Hepatocyte (in vitro differentiated cells): ENCODE measurements around the gene KLK5. TPM values are rescaled to one million over a fixed set of nuclear protein-coding genes. Genes with fewer than 3 reads are reported as not detected.

Source experiments
- DNase-seq: peaks from one replicate; pipeline ENCODE4 v3.0.0-alpha.2; 2016; ENCODE audit warnings: low spot score
- H2AFZ ChIP-seq: fragments of 200-600 bp; sonication (generic); 2 replicates; pipeline ENCODE4 v1.6.0; 2016; ENCODE audit warnings: antibody characterized with exemption, mild to moderate bottlenecking
- H3K27ac ChIP-seq: fragments of 200-600 bp; sonication (generic); 2 replicates; pipeline ENCODE4 v1.5.1; 2016; ENCODE audit warnings: mild to moderate bottlenecking
- H3K27me3 ChIP-seq: fragments of 200-600 bp; sonication (generic); 2 replicates; pipeline ENCODE4 v1.6.1; 2016
- H3K36me3 ChIP-seq: fragments of 200-600 bp; sonication (generic); replicated peaks from 2 replicates; pipeline ENCODE4 v1.5.1; 2016; ENCODE audit warnings: low read depth; ENCODE audit not compliant: insufficient read depth
- H3K4me1 ChIP-seq: fragments of 200-600 bp; sonication (generic); 2 replicates; pipeline ENCODE4 v1.5.1; 2016; ENCODE audit warnings: mild to moderate bottlenecking, moderate library complexity; ENCODE audit not compliant: insufficient read depth
- H3K4me2 ChIP-seq: fragments of 200-600 bp; sonication (generic); 2 replicates; pipeline ENCODE4 v1.6.0; 2016
- H3K4me3 ChIP-seq: fragments of 200-600 bp; sonication (generic); 2 replicates; pipeline ENCODE4 v1.5.1; 2016; ENCODE audit warnings: mild to moderate bottlenecking
- H3K79me2 ChIP-seq: fragments of 200-600 bp; sonication (generic); 2 replicates; pipeline ENCODE4 v1.6.0; 2017; ENCODE audit warnings: mild to moderate bottlenecking
- H3K9me2 ChIP-seq: fragments of 200-600 bp; sonication (generic); replicated peaks from 2 replicates; pipeline ENCODE4 v1.6.0; 2017; ENCODE audit warnings: mild to moderate bottlenecking; ENCODE audit not compliant: insufficient read depth
- H3K9me3 ChIP-seq: fragments of 200-600 bp; sonication (generic); 2 replicates; pipeline ENCODE4 v1.5.1; 2016; ENCODE audit warnings: low read depth, mild to moderate bottlenecking
- H4K20me1 ChIP-seq: fragments of 200-600 bp; sonication (generic); 2 replicates; pipeline ENCODE4 v1.6.0; 2016; ENCODE audit warnings: mild to moderate bottlenecking; ENCODE audit not compliant: insufficient read depth, poor library complexity, severe bottlenecking
- CTCF ChIP-seq: fragments of 200-600 bp; sonication (generic); IDR thresholded peaks from 2 replicates; pipeline ENCODE4 v1.5.1; 2016; ENCODE audit warnings: antibody characterized with exemption, mild to moderate bottlenecking; ENCODE audit not compliant: poor library complexity
- EZH2 ChIP-seq: fragments of 200-600 bp; sonication (generic); IDR thresholded peaks from 2 replicates; pipeline ENCODE4 v1.6.1; 2016; ENCODE audit warnings: antibody characterized with exemption, mild to moderate bottlenecking, borderline replicate concordance
- EZH2phosphoT487 ChIP-seq: fragments of 200-600 bp; sonication (generic); IDR thresholded peaks from one replicate; pipeline ENCODE4 v1.6.1; 2018; ENCODE audit warnings: antibody characterized with exemption, mild to moderate bottlenecking, low read depth, moderate library complexity; ENCODE audit not compliant: unreplicated experiment, severe bottlenecking
- WGBS: methylation state at CpG from one replicate; pipeline ENCODE4 v1.1.6; 2016; ENCODE audit warnings: low lambda C conversion rate; ENCODE audit errors: missing lambda C conversion rate; 5-methylcytosine and 5-hydroxymethylcytosine counted together
- polyA plus RNA-seq: library from polyadenylated mRNA; unstranded; fragments of >200 nt; fragmentation: Nextera tagmentation; extraction: Ambion mirVana; gene quantifications from 2 replicates; pipeline ENCODE4 v1.2.1, GENCODE V29; 2016
- total RNA-seq: library from RNA; depleted of rRNA; stranded (reverse); fragments of >200 nt; gene quantifications from 2 replicates; pipeline ENCODE4 v1.2.3, GENCODE V29; 2014

KLK5 gene
- total and polyA plus RNA-seq, 2 experiments from 2014 or later, result 0.24 TPM; not detected in 1

- Histone ChIP-seq H3K4me2 (no peak overlapping the region), H3K27ac (no peak overlapping the region), H3K27me3 (peaks cover 3% of the 10 kb centered on the region), H3K36me3 (no peaks in the 10 kb centered on the region), H2AFZ (no peak overlapping the region), H4K20me1 (no peaks in the 10 kb centered on the region), H3K9me3 (no peaks in the 10 kb centered on the region), H3K4me1 (no peaks in the 10 kb centered on the region), H3K79me2 (no peaks in the 10 kb centered on the region), H3K9me2 (no peaks in the 10 kb centered on the region), H3K4me3 (no peak overlapping the region)
- DNase-seq, result no peak
- 89% methylated on average over 8 of the region's 8 CpGs for WGBS
- no peak for TF ChIP-seq EZH2
- TF ChIP-seq CTCF, result no peak
- TF ChIP-seq EZH2phosphoT487, result no peak
These were observed 4.7 kb upstream of the KLK5 start for GRCh38 chr19:50957587-50957986.

GRCh38 chr19:50949861-50950260 is 3.0 kb downstream of the KLK5 start:
- Histone ChIP-seq H3K4me2 (no peak overlapping the region), H3K4me3 (no peak overlapping the region), H3K9me2 (no peaks in the 10 kb centered on the region), H3K79me2 (no peaks in the 10 kb centered on the region), H3K36me3 (no peaks in the 10 kb centered on the region), H3K27ac (no peak overlapping the region), H3K27me3 (no peaks in the 10 kb centered on the region), H2AFZ (no peak overlapping the region), H4K20me1 (no peaks in the 10 kb centered on the region), H3K9me3 (no peaks in the 10 kb centered on the region), H3K4me1 (no peaks in the 10 kb centered on the region)
- TF ChIP-seq EZH2phosphoT487 (no peak), CTCF (no peak)
- no peak for DNase-seq
- WGBS, result 88% methylated on average over 17 of the region's 19 CpGs

- no peaks in the 10 kb centered on the region for H3K36me3 ChIP-seq
- WGBS, result 74% methylated on average over 4 of the region's 4 CpGs
- TF ChIP-seq EZH2phosphoT487 (no peak), EZH2 (no peak), CTCF (no peak)
- no peaks in the 10 kb centered on the region for H3K4me1 ChIP-seq
- H3K79me2 ChIP-seq, result no peaks in the 10 kb centered on the region
- no peaks in the 10 kb centered on the region for H4K20me1 ChIP-seq
- no peak overlapping the region for H3K27ac ChIP-seq
- no peaks in the 10 kb centered on the region for H3K9me3 ChIP-seq
- no peaks in the 10 kb centered on the region for H3K9me2 ChIP-seq
- H2AFZ ChIP-seq, result no peak overlapping the region
- no peak for DNase-seq
- no peaks in the 10 kb centered on the region for H3K27me3 ChIP-seq
- H3K4me2 ChIP-seq, result no peak overlapping the region
- H3K4me3 ChIP-seq, result no peak overlapping the region
These were observed 5.7 kb downstream of the KLK5 start for GRCh38 chr19:50947123-50947522.

GRCh38 chr19:50944795-50945194 is 8.0 kb downstream of the KLK5 start:
- 70% methylated on average over 4 of the region's 4 CpGs for WGBS
- no peaks in the 10 kb centered on the region for H4K20me1 ChIP-seq
- no peak overlapping the region for H3K4me3 ChIP-seq
- H3K36me3 ChIP-seq, result no peaks in the 10 kb centered on the region
- no peak overlapping the region for H2AFZ ChIP-seq
- H3K27me3 ChIP-seq, result no peaks in the 10 kb centered on the region
- H3K9me2 ChIP-seq, result no peaks in the 10 kb centered on the region
- H3K4me2 ChIP-seq, result no peak overlapping the region
- H3K9me3 ChIP-seq, result no peaks in the 10 kb centered on the region
- TF ChIP-seq CTCF, result no peak
- no peak for TF ChIP-seq EZH2
- no peak for TF ChIP-seq EZH2phosphoT487
- no peak for DNase-seq
- no peaks in the 10 kb centered on the region for H3K4me1 ChIP-seq
- H3K27ac ChIP-seq, result no peak overlapping the region
- H3K79me2 ChIP-seq, result no peaks in the 10 kb centered on the region
